Measurements from ENCODE around the gene TMEM132E.

The TMEM132E gene

GRCh38 chr17:34637041-34637547, 57.7 kb downstream of the TMEM132E start:
- DNase-seq (ENCODE audit: low read depth) = no peak

- peak; percentile 73 for DNase-seq (ENCODE audit: low read depth)
Measured at GRCh38 chr17:34637548-34638525, 58.5 kb downstream of the TMEM132E start.

- no peak for DNase-seq (ENCODE audit: low read depth)
Measured at GRCh38 chr17:34638526-34639260, 59.3 kb downstream of the TMEM132E start.

DNA sequence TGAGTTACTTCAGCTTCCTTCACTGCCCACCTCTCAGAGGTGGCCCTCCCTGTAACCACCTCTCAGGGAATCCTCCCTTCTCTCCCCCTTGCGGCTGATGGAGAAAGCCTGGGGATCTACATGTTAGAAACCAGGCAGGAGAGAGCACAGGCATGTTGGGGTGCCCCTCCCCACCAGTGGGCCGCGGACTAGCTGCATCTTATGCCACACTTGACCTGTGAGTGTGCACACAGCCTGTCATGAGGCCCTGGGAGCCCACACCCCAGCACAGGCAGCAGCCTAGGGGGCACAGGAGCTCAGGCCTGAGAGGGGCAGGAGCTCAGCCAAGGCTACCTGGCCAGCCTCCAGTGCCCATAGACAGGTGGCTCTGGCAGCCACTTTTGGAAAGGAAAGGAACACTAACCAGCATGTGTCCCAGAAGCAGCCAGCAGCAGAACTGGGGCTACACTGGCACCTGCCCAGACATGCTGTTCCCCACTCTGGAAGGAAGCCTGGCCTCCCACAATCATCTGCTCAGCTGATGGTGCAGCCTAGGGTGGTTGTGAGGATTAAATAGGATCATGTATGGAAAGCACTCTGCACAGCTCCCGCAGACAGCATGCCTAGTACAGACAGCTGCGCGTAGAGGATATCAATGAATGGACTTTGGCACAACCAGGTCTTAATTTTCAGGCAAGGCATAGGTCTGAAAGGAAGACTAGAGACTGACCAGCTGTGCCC, 60.5 kb downstream of the TMEM132E start:
- DNase-seq (ENCODE audit: low read depth) = no peak

DNA sequence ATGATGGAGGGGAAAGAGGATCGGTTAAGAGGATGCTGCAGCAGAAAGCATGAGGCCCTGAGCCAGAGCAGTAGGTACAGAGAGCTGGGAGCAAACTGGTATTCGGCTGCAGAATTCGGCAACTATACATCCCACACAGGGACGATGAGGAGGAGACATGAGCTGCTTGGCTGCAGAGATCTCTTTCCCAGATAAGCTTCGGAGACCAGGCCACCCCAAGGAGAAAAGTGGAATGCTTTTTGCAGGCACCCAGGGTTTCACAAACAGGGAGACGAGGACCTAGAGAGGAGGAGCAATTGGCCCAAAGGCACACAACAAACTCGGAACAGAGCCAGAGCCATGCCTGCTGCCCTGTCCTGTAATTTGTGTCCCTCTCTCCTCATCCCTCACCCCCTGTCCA, 62.0 kb downstream of the TMEM132E start:
- DNase-seq (ENCODE audit: low read depth) = no peak

DNA sequence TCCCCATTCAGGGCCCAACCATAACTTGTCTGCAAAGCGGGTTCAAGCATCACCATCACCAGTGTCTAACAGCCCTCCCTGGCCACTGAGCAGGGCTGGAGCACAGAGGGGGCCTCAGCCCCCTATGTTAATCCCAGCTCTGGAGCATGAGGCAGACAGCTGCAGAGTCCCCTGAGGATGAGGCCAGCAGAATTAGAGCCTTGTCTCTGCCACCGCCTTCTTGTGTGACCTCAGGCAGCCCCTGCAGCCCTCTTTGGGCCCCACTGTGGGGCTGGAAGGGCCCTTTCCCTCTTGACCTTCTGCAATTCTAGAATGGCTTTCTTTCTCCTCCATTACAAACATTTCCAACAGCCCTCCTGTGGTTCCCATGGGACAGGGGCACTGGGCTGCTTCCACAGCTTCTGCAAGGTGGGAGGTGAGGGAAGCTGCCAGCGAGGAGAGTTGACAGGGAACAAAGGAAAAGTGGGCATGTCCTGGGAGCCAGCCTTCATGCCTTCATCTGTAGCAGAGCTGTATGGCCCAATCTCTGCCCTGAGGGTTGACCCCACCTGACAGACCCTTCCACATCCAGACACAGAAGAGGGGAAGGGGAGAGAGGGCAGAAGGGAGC, 65.7 kb downstream of the TMEM132E start:
- no peak for DNase-seq (ENCODE audit: low read depth)

DNA sequence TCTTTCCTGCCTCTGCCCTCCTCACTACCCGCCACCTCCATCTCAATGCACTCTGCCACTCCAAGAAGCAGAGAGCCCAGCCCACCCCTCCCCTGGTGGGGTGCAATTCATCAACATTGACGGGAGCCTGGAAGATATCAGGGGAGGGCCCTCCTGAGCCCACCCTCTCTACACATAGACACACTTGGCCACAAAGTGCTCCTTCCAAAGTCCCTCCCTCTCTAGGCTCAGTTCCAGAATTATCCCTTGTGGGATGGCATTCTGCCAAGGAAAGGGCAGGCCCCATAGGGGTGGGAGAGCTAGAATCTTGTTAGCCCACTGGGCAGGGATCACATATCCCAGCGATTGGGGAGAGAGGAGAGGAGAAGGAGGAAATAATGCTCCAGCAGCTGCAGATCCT, 66.2 kb downstream of the TMEM132E start:
- no peak for DNase-seq (ENCODE audit: low read depth)

- no peak for DNase-seq (ENCODE audit: low read depth)
Measured at GRCh38 chr17:34647511-34647910, 68.1 kb downstream of the TMEM132E start.

- DNase-seq (ENCODE audit: low read depth) = no peak
Measured at GRCh38 chr17:34650051-34650750, 70.8 kb downstream of the TMEM132E start.

GRCh38 chr17:34651402-34651811, 72.0 kb downstream of the TMEM132E start:
- DNase-seq (ENCODE audit: low read depth) = no peak

GRCh38 chr17:34652021-34652555, 72.7 kb downstream of the TMEM132E start:
- no peak for DNase-seq (ENCODE audit: low read depth)

DNA sequence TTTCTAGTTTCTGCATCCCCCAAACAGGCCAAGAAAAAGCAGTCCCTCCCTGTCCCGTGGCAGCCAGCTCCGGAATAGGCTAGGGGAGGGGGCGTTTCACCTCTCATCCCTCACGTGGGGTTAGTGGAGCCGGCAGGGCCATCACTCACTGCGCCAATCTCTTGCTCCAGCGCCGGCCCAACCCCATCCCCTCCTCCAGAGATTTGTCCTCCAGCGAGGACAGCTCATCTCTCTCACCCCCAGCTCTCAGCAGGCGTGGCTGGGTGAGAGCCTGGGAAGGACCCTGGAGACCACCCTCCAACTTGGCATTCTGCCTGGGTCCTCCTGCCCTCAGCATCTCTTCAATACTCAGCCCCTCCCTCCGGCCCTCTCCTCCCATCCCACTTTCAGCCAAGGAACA, 74.1 kb downstream of the TMEM132E start:
- no peak for DNase-seq (ENCODE audit: low read depth)

DNA sequence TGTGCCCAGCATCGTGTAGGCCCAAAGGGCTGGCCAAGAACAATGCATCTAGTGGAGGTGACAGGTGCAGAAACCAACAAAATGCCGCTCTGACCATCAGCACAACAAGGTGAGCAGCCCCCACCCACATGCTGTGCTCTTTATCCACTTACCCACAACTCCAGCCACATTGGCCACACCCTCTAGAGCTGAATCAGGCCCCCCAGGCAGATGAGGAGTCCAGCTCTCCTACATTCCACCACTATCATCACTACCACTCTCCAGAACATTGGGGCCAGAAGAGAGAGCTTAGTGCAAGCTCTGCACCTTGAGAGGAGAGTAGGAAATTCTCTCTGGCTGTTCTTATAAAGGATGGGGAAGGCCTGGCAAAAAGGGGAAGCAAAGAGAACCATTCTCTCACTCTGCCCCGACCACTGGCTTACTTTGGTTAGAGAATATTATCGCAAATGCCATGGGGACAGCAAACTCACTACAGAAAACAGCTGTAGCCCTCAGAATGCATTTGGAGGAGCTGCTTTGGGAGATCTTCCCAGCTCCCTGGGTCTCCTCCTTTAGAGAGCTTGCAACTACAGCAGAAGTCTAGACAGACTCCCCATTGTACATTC, 75.0 kb downstream of the TMEM132E start:
- no peak for DNase-seq (ENCODE audit: low read depth)

DNA sequence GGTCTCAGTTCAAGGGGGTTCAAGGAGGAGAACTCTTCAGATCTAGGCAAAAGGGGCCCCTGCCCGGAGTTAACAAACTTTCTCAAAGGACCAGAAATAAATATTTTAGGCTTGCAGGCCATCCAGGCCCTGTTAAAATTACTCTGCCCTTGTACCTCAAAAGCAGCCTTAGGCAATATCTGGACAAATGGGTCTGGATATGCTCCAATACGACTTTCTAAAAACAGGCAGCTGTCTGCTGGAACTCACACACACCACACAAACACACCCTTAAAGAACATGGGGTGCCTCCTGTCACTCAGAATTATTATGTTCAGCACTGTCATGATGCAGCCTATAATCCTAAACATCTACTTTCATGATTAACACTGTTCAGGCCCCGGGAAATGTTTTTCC, 75.5 kb downstream of the TMEM132E start:
- DNase-seq (ENCODE audit: low read depth) = no peak

- DNase-seq (ENCODE audit: low read depth) = no peak
Measured at GRCh38 chr17:34656801-34657200, 77.4 kb downstream of the TMEM132E start.

- no peak for DNase-seq (ENCODE audit: low read depth)
Measured at GRCh38 chr17:34658811-34659560, 79.6 kb downstream of the TMEM132E start.

GRCh38 chr17:34663714-34664113, 84.3 kb downstream of the TMEM132E start:
- no peak for DNase-seq (ENCODE audit: low read depth)

DNA sequence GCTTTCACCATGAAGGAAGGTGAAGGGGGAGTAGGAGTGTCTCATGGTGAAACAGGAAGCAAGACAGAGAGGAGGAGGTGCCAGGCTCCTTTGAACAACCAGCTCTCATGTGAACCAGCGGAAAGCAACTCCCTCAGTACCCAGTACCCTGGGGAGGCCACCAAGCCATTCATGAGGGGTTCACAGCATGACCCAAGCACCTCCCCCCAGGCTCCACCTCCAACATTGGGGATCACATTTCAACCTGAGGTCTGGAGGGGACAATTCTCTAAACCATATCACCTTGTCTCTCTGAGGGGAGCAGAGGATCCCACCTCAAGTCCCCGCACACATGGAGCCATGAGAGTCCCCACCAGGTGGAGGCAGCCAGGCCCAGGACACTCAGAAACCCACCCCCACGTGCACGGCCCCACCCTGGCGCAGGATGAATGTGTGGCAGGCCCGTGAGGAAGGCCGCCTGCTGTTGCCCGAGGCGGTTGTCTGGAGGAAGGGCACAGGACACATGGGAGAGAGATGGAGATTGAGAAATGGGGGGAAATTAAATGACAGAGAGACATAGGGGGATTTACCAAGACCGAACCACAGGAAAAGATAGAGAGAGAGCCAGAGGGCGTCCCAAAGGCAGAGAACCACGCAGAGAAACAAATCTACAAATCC, 85.9 kb downstream of the TMEM132E start:
- DNase-seq (ENCODE audit: low read depth) = no peak
